KMS-11 (cell line): ENCODE data around the gene ABO.

Source experiments
- H2AFZ ChIP-seq: fragments of 200-600 bp; sonication (generic); 2 replicates; pipeline ENCODE4 v1.6.1; 2016; ENCODE audit warnings: antibody characterized with exemption, mixed run types, low read depth
- H3K27ac ChIP-seq: fragments of 200-600 bp; sonication (generic); 2 replicates; pipeline ENCODE4 v1.6.1; 2016; ENCODE audit warnings: mild to moderate bottlenecking, mixed run types
- H3K27me3 ChIP-seq: fragments of 200-600 bp; sonication (generic); 2 replicates; pipeline ENCODE4 v1.6.1; 2017; ENCODE audit warnings: mild to moderate bottlenecking, low read depth, mixed run types, moderate library complexity; ENCODE audit not compliant: insufficient read depth
- H3K36me3 ChIP-seq: fragments of 200-600 bp; sonication (generic); 2 replicates; pipeline ENCODE4 v1.6.1; 2017; ENCODE audit warnings: mild to moderate bottlenecking, mixed run types; ENCODE audit not compliant: insufficient read depth
- H3K4me1 ChIP-seq: fragments of 200-600 bp; sonication (generic); 2 replicates; pipeline ENCODE4 v1.6.1; 2016; ENCODE audit warnings: mild to moderate bottlenecking, low read depth, mixed run types; ENCODE audit not compliant: poor library complexity, severe bottlenecking
- H3K4me2 ChIP-seq: fragments of 200-600 bp; sonication (generic); 2 replicates; pipeline ENCODE4 v1.7.0; 2016; ENCODE audit warnings: mild to moderate bottlenecking, mixed run types
- H3K4me3 ChIP-seq: fragments of 200-600 bp; sonication (generic); IDR thresholded peaks from 2 replicates; pipeline ENCODE4 v1.6.1; 2017; ENCODE audit warnings: low read depth, low read length, mixed read lengths; ENCODE audit not compliant: insufficient read depth
- H3K79me2 ChIP-seq: fragments of 200-600 bp; sonication (generic); 2 replicates; pipeline ENCODE4 v1.6.1; 2016; ENCODE audit warnings: low read depth, mixed run types; ENCODE audit not compliant: insufficient read depth
- H3K9ac ChIP-seq: fragments of 200-600 bp; sonication (generic); 2 replicates; pipeline ENCODE4 v1.6.1; 2016; ENCODE audit warnings: mild to moderate bottlenecking, mixed run types
- H4K20me1 ChIP-seq: fragments of 200-600 bp; sonication (generic); 2 replicates; pipeline ENCODE4 v1.6.1; 2016; ENCODE audit warnings: mild to moderate bottlenecking, mixed run types; ENCODE audit not compliant: insufficient read depth
- CTCF ChIP-seq: fragments of 200-600 bp; sonication (generic); conservative IDR thresholded peaks from 2 replicates; pipeline ENCODE4 v1.6.1; 2017; ENCODE audit warnings: low read depth, mild to moderate bottlenecking, antibody characterized with exemption, low read length, moderate library complexity, mixed read lengths

The ABO gene

GRCh38 chr9:133268335-133269056 lies 6.5 kb downstream of the ABO start:
- Histone ChIP-seq H3K27me3 (peaks cover 75% of the 10 kb centered on the region), H3K36me3 (no peaks in the 10 kb centered on the region), H3K4me1 (no peaks in the 10 kb centered on the region), H4K20me1 (no peaks in the 10 kb centered on the region), H3K27ac (no peak overlapping the region), H3K79me2 (no peaks in the 10 kb centered on the region), H2AFZ (no peak overlapping the region), H3K9ac (no peak overlapping the region), H3K4me2 (no peak overlapping the region), H3K4me3 (no peak overlapping the region)
- TF ChIP-seq CTCF = no peak

GRCh38 chr9:133264235-133264764 lies 10.7 kb downstream of the ABO start:
- no peaks in the 10 kb centered on the region for H3K36me3 ChIP-seq
- H3K4me1 ChIP-seq = no peaks in the 10 kb centered on the region
- H2AFZ ChIP-seq = no peak overlapping the region
- no peak overlapping the region for H3K4me2 ChIP-seq
- H3K9ac ChIP-seq = no peak overlapping the region
- no peaks in the 10 kb centered on the region for H4K20me1 ChIP-seq
- H3K4me3 ChIP-seq = no peak overlapping the region
- TF ChIP-seq CTCF = no peak
- peaks cover 77% of the 10 kb centered on the region for H3K27me3 ChIP-seq
- H3K27ac ChIP-seq = no peak overlapping the region
- H3K79me2 ChIP-seq = no peaks in the 10 kb centered on the region

GRCh38 chr9:133263557-133263956 lies 11.4 kb downstream of the ABO start:
- H3K9ac ChIP-seq = no peak overlapping the region
- H3K27ac ChIP-seq = no peak overlapping the region
- H3K4me3 ChIP-seq = no peak overlapping the region
- no peak overlapping the region for H2AFZ ChIP-seq
- H3K79me2 ChIP-seq = no peaks in the 10 kb centered on the region
- H3K36me3 ChIP-seq = no peaks in the 10 kb centered on the region
- no peaks in the 10 kb centered on the region for H4K20me1 ChIP-seq
- no peak overlapping the region for H3K4me2 ChIP-seq
- no peaks in the 10 kb centered on the region for H3K4me1 ChIP-seq
- no peak for TF ChIP-seq CTCF
- H3K27me3 ChIP-seq = peaks cover 77% of the 10 kb centered on the region

GRCh38 chr9:133262226-133262625 lies 12.8 kb downstream of the ABO start:
- H2AFZ ChIP-seq = no peak overlapping the region
- H3K27me3 ChIP-seq = peaks cover 80% of the 10 kb centered on the region
- no peak overlapping the region for H3K4me3 ChIP-seq
- no peak overlapping the region for H3K9ac ChIP-seq
- H3K36me3 ChIP-seq = no peaks in the 10 kb centered on the region
- H3K79me2 ChIP-seq = no peaks in the 10 kb centered on the region
- H3K4me2 ChIP-seq = no peak overlapping the region
- no peaks in the 10 kb centered on the region for H4K20me1 ChIP-seq
- no peak for TF ChIP-seq CTCF
- no peaks in the 10 kb centered on the region for H3K4me1 ChIP-seq
- H3K27ac ChIP-seq = no peak overlapping the region
